Neural crest cell (in vitro differentiated cells): ENCODE data around the gene ZFP69. TPM values are rescaled to one million over a fixed set of nuclear protein-coding genes. Genes with fewer than 3 reads are reported as not detected.

ENCODE experiments used
- DNase-seq: peaks from one replicate; pipeline ENCODE4 v3.0.0; 2021; ENCODE audit warnings: low read depth, mixed read lengths, low spot score
- H3K27ac Mint-ChIP-seq: one replicate; pipeline ENCODE4 v1.8.0; 2021; ENCODE audit warnings: mild to moderate bottlenecking, mixed read lengths; ENCODE audit not compliant: unreplicated experiment
- H3K27me3 Mint-ChIP-seq: 2 replicates; pipeline ENCODE4 v1.8.0; 2021; ENCODE audit warnings: low read depth, mild to moderate bottlenecking, mixed read lengths
- H3K36me3 Mint-ChIP-seq: 2 replicates; pipeline ENCODE4 v1.8.0; 2021; ENCODE audit warnings: low read depth, mild to moderate bottlenecking, mixed read lengths
- H3K4me1 Mint-ChIP-seq: 2 replicates; pipeline ENCODE4 v1.8.0; 2021; ENCODE audit warnings: mixed read lengths
- H3K4me3 Mint-ChIP-seq: one replicate; pipeline ENCODE4 v1.8.0; 2021; ENCODE audit warnings: mild to moderate bottlenecking, mixed read lengths
- H3K9me3 Mint-ChIP-seq: 2 replicates; pipeline ENCODE4 v1.8.0; 2021; ENCODE audit warnings: mixed read lengths
- total RNA-seq: library from RNA; stranded (reverse); gene quantifications from 2 replicates; pipeline ENCODE4 v1.2.1, GENCODE V29; 2021
- TF ChIP-seq, protein P1 (sequence below): fragments of 200-600 bp; sonication (generic); conservative IDR thresholded peaks from 2 replicates; pipeline ENCODE4 v1.5.0; 2021; ENCODE audit warnings: antibody characterized with exemption, mild to moderate bottlenecking

ZFP69 gene
- total RNA-seq, 1 donor from 2014 or later: 6.9 TPM

DNA sequence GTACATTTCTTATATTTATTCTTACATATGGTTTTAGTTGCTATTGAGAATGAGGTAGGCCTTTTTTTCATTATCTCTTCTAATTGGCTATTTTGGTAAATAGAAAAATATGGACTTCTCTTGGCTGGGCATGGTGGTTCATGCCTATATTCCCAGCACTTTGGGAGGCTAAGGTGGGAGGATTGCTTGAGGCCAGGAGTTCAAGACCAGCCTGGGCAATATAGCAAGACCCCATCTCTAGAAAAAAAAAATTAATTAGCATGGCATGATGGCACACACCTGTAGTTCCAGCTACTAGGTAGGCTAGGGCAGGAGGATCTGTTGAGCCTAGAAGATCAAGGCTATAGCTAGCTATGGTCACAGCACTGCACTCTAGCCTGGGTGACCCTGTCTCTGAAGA, 57.5 kb downstream of the ZFP69 start:
- peaks cover 28% of the 10 kb centered on the region for H3K36me3 Mint-ChIP-seq
- no peak overlapping the region for H3K27ac Mint-ChIP-seq
- peaks cover 6% of the 10 kb centered on the region for H3K9me3 Mint-ChIP-seq
- DNase-seq: no peak
- peaks cover 2% of the 10 kb centered on the region for H3K27me3 Mint-ChIP-seq
- H3K4me3 Mint-ChIP-seq: no peak overlapping the region
- peaks cover 24% of the 10 kb centered on the region for H3K4me1 Mint-ChIP-seq
- TF ChIP-seq, protein P1, sequence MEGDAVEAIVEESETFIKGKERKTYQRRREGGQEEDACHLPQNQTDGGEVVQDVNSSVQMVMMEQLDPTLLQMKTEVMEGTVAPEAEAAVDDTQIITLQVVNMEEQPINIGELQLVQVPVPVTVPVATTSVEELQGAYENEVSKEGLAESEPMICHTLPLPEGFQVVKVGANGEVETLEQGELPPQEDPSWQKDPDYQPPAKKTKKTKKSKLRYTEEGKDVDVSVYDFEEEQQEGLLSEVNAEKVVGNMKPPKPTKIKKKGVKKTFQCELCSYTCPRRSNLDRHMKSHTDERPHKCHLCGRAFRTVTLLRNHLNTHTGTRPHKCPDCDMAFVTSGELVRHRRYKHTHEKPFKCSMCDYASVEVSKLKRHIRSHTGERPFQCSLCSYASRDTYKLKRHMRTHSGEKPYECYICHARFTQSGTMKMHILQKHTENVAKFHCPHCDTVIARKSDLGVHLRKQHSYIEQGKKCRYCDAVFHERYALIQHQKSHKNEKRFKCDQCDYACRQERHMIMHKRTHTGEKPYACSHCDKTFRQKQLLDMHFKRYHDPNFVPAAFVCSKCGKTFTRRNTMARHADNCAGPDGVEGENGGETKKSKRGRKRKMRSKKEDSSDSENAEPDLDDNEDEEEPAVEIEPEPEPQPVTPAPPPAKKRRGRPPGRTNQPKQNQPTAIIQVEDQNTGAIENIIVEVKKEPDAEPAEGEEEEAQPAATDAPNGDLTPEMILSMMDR: no peak

DNA sequence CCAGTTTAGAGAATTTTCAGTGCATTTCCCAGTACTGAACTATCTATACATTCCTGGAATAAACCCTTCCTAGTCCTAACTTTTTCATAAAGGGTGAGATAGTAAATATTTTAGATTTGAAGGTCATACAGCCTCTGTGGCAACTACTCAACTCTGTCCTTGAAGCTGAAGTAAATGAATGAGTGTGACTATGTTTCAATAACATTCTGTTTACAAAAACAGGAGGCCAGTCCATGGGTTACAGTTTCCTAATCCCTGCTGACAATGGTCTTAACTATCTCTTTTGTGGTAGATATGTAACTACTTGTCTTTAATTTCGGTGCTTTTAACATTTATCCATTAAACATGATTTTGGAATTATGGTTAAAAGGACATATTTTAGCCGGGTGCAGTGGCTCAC, 58.6 kb downstream of the ZFP69 start:
- Mint-ChIP-seq H3K27me3 (no peaks in the 10 kb centered on the region), H3K4me3 (no peak overlapping the region), H3K27ac (no peak overlapping the region), H3K4me1 (peaks cover 23% of the 10 kb centered on the region), H3K9me3 (peaks cover 3% of the 10 kb centered on the region), H3K36me3 (peaks cover 28% of the 10 kb centered on the region)
- TF ChIP-seq, protein P1: no peak
- DNase-seq: no peak

DNA sequence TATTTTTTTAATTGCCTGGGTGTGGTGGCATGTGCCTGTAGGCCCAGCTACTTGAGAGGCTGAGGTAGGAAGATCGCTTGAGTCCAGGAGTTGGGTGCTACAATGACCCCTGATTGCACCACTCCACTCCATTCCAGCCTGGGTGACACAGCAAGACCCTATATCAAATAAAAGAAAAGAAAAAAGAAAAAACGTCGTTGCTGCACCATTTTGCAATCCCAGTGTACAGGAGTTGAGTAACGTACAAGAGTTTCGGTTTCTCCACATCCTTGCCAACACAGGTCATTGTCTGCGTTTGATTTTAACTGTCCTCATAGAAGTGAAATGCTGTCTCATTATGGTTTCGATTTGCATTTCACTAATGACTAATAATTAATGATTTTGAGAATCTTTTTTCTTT, 62.2 kb downstream of the ZFP69 start:
- TF ChIP-seq, protein P1: no peak
- no peak overlapping the region for H3K4me3 Mint-ChIP-seq
- no peaks in the 10 kb centered on the region for H3K4me1 Mint-ChIP-seq
- DNase-seq: no peak
- H3K27ac Mint-ChIP-seq: no peak overlapping the region
- no peaks in the 10 kb centered on the region for H3K27me3 Mint-ChIP-seq
- peaks cover 2% of the 10 kb centered on the region for H3K9me3 Mint-ChIP-seq
- H3K36me3 Mint-ChIP-seq: peaks cover 27% of the 10 kb centered on the region

Other genes starting within 250 kb of the ZFP69 start
- gene TMCO2, start 229.4 kb upstream of the ZFP69 start, total RNA-seq: not detected in 2 replicates
- gene ZMPSTE24, start 219.1 kb upstream of the ZFP69 start, total RNA-seq: 34.7 and 35.6 TPM in 2 replicates
- 9.0 and 10.2 TPM in 2 replicates for gene COL9A2, start 160.0 kb upstream of the ZFP69 start, total RNA-seq
- gene SMAP2, start 103.6 kb upstream of the ZFP69 start, total RNA-seq: 25.4 and 26.3 TPM in 2 replicates
- 14.3 and 15.7 TPM in 2 replicates for gene ZFP69B, start 26.8 kb upstream of the ZFP69 start, total RNA-seq
- gene EXO5, start 31.5 kb downstream of the ZFP69 start, total RNA-seq: 15.5 and 19.7 TPM in 2 replicates
- gene ZNF684, start 54.3 kb downstream of the ZFP69 start, total RNA-seq: 6.4 and 7.9 TPM in 2 replicates
- 22.4 and 22.9 TPM in 2 replicates for gene RIMS3, start 188.4 kb downstream of the ZFP69 start, total RNA-seq
- 67.2 and 73.1 TPM in 2 replicates for gene NFYC, start 214.4 kb downstream of the ZFP69 start, total RNA-seq